AG04450 (cell line): ENCODE data around the gene PDZRN4. TPM values are rescaled to one million over a fixed set of nuclear protein-coding genes. Genes with fewer than 3 reads are reported as not detected.

ENCODE experiments used
- CTCF ChIA-PET: fragments of 300-600, 350-600 bp; formaldehyde crosslinking; extraction: SDS; loops from one replicate; lab custom pipeline; 2022; ENCODE audit warnings: antibody characterized with exemption, inconsistent platforms; lab: Charles Lee
- POLR2A ChIA-PET: fragments of 350-600 bp; formaldehyde crosslinking; extraction: SDS; loops from one replicate; lab custom pipeline; 2021; ENCODE audit warnings: antibody characterized with exemption, inconsistent platforms; lab: Yijun Ruan, JAX
- DNase-seq: peaks from one replicate; pipeline ENCODE4 v3.0.0-alpha.2; 2011; ENCODE audit warnings: low read depth, low spot score
- H3K27ac ChIP-seq: one replicate; pipeline ENCODE4 v1.5.1; 2012; ENCODE audit warnings: low read depth, low read length, control low read depth
- H3K27me3 ChIP-seq: one replicate; pipeline ENCODE4 v1.6.0; 2012; ENCODE audit warnings: low read length; ENCODE audit not compliant: control insufficient read depth, insufficient read depth
- H3K4me3 ChIP-seq: 2 replicates; pipeline ENCODE4 v1.5.1; 2011; ENCODE audit warnings: mild to moderate bottlenecking, low read depth, low read length, control low read depth
- H3K9me3 ChIP-seq: 2 replicates; pipeline ENCODE4 v1.5.1; 2012; ENCODE audit warnings: low read length; ENCODE audit not compliant: control insufficient read depth, insufficient read depth
- polyA plus RNA-seq: library from polyadenylated mRNA; depleted of rRNA; stranded (reverse); fragments of >200 nt; gene quantifications from 2 replicates; pipeline ENCODE4 v1.2.3, GENCODE V29; 2011
- TF ChIP-seq, protein P1 (sequence below): IDR thresholded peaks from 2 replicates; pipeline ENCODE4 v1.5.1; 2011; ENCODE audit warnings: low read depth, low read length, control low read depth, inconsistent platforms

PDZRN4 gene
- polyA plus RNA-seq, 1 experiment, result not detected

DNA sequence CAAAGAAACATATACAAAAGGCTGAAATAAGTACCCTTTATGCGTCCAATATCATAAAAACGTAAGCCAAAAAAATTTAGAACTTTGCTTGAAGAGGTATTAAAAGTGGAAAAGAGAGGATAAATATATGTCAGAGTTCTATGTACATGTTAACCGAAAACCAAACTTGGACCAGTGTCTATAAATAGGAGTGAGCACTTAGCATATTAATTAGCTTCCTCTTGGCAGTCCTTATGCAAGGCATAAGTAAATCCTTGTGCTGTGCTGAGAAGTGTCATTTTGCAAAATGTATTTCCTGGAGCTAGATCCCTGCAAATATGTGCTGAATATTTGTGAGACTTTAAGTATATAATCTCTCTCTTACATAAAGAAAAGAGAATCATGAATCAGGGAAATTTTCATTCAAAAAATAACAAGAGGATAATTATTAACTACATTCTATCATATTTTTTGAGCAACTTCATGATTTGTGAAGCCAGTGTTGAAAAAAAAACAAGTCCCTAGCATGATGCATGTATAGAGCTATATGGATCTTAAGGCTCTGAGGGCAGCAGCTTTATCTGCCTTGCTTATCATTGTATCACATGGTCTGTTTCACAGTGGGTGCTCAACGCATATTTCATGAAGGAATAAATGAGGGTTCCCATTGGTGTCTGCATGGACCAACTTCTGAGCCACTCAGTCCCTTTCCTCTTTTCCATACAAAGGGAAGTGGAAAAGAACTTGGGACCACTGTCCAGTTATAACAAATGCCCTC is 326.1 kb downstream of the PDZRN4 start:
- no peaks in the 10 kb centered on the region for H3K9me3 ChIP-seq
- CTCF ChIA-PET, result interaction anchor here (0.7 to 1.5 kb wide), 2 partner anchors 11 to 22 kb away, joined by 3 to 4 read pairs; no protein-coding TSS in a partner anchor
- TF ChIP-seq, protein P1, sequence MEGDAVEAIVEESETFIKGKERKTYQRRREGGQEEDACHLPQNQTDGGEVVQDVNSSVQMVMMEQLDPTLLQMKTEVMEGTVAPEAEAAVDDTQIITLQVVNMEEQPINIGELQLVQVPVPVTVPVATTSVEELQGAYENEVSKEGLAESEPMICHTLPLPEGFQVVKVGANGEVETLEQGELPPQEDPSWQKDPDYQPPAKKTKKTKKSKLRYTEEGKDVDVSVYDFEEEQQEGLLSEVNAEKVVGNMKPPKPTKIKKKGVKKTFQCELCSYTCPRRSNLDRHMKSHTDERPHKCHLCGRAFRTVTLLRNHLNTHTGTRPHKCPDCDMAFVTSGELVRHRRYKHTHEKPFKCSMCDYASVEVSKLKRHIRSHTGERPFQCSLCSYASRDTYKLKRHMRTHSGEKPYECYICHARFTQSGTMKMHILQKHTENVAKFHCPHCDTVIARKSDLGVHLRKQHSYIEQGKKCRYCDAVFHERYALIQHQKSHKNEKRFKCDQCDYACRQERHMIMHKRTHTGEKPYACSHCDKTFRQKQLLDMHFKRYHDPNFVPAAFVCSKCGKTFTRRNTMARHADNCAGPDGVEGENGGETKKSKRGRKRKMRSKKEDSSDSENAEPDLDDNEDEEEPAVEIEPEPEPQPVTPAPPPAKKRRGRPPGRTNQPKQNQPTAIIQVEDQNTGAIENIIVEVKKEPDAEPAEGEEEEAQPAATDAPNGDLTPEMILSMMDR, result no peak
- no peak for DNase-seq
- no peak overlapping the region for H3K4me3 ChIP-seq
- H3K27me3 ChIP-seq, result no peaks in the 10 kb centered on the region
- H3K27ac ChIP-seq, result no peak overlapping the region
- POLR2A ChIA-PET, result no interaction called here

DNA sequence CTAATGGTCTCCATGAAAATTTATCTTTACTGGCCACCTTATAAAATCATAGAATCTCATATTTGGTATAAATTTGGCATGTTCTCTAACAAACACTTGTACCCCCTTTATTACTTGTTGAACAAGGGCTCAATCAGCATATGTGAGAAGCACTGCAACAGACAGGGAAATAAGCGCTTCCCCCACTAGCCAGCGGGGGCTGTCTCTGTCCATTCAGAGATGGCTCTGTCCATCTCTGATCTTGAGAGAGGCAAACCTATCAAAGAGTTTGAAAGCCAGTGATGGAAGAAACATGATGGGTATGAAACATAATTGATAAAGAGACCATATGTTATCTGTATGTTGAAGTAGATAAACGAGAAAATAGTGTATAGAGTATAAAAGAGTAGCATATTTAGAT is 326.8 kb downstream of the PDZRN4 start:
- no peak overlapping the region for H3K4me3 ChIP-seq
- H3K27ac ChIP-seq, result no peak overlapping the region
- ChIA-PET CTCF (interaction anchor here (1.2 to 1.5 kb wide), 2 partner anchors 10 to 510 kb away, joined by 3 to 4 read pairs; no protein-coding TSS in a partner anchor), POLR2A (no interaction called here)
- DNase-seq, result no peak
- no peaks in the 10 kb centered on the region for H3K27me3 ChIP-seq
- TF ChIP-seq, protein P1, result peak; percentile 49
- no peaks in the 10 kb centered on the region for H3K9me3 ChIP-seq

DNA sequence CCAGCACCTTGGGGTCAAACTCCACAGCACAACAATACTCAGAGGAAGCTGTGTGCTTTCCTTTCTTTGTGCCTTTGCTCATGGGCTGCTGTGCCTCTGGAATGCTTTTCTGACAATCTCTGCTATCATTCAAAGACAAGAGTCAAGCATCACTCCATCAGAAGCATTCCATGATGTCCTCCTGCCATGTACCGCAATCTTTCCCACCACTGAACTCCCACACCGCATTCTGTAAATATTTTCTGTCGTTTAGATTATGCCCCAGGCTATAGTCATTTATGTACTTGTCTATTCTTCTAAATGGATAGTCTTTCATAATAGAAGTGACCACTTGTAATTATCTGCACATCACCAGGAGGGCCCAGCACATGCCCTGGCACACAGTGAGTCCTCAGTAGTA is 327.8 kb downstream of the PDZRN4 start:
- no peak overlapping the region for H3K4me3 ChIP-seq
- H3K27me3 ChIP-seq, result no peaks in the 10 kb centered on the region
- TF ChIP-seq, protein P1, result no peak
- ChIA-PET CTCF (interaction anchor here (1.2 kb wide), 1 partner anchor 509 kb away, joined by 3 read pairs; no protein-coding TSS in a partner anchor), POLR2A (no interaction called here)
- no peak for DNase-seq
- no peaks in the 10 kb centered on the region for H3K9me3 ChIP-seq
- H3K27ac ChIP-seq, result no peak overlapping the region

DNA sequence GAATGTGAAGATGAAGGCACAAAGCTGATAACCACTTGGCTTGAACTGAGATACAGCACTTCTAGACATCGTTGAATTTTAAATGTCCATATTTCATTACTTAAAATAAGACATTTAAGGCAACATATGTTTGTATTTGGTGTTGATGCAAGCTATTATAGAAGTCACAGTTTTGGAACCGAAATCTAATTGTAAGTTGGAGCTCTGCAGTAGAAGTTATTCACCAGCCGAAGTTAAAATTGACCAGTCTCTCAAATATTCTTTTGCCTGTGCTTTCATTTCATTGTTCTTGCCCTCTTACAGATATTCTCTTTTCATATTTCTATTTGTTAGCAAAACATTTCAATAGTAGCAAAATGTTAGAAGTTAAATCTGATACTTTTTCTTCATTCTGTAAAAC is 332.7 kb downstream of the PDZRN4 start:
- H3K4me3 ChIP-seq, result no peak overlapping the region
- TF ChIP-seq, protein P1, result no peak
- no peak for DNase-seq
- no peaks in the 10 kb centered on the region for H3K9me3 ChIP-seq
- no peak overlapping the region for H3K27ac ChIP-seq
- ChIA-PET POLR2A (no interaction called here), CTCF (no interaction called here)
- no peaks in the 10 kb centered on the region for H3K27me3 ChIP-seq

DNA sequence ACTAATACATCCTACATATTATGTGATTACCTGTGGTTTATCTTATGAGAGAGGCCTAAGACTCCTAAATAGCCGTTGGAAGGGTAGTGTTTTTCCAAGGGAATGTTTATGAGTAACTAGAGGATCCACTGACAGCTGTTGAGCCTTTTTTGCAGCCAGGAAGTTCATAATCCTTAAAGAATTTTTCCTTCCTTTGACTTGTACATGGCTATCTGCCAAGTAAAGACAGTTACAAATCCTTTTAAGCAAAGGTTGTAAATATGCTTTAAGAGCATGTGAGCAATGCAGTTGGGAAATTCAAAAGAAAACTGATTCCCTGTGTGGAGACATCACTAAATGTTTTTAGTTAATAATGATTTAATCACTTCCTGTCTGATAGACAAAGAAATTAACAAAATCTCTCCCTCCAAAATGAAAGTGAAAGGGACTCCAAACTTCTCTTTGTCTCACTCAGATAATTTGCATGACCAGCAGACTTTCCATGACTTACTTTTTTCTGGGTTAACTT is 333.8 kb downstream of the PDZRN4 start:
- Histone ChIP-seq H3K27me3 (no peaks in the 10 kb centered on the region), H3K4me3 (peak overlapping the region; percentile 23), H3K9me3 (no peaks in the 10 kb centered on the region), H3K27ac (no peak overlapping the region)
- peak; percentile 84 for DNase-seq
- CTCF ChIA-PET, result no interaction called here
- POLR2A ChIA-PET, result no interaction called here
- TF ChIP-seq, protein P1, result no peak
